HG03280 (cell line): Measurements from ENCODE around the gene STK16.
"Not testable (repeated sequence)": the region's sequence is repeated elsewhere in the genome, so short reads cannot be mapped to it uniquely, and the experiment has no call there.

Experiments
- ATAC-seq: cut with Tn5 transposase; IDR thresholded peaks from one replicate; pipeline ENCODE4 v1.9.1; 2021; ENCODE audit warnings: mild to moderate bottlenecking, moderate library complexity; ENCODE audit not compliant: unreplicated experiment

Gene STK16

GRCh38 chr2:219286436-219287115, 41.3 kb downstream of the STK16 start:
- ATAC-seq, result no peak

- ATAC-seq, result not testable (repeated sequence)
Measured at GRCh38 chr2:219287116-219287440, 41.8 kb downstream of the STK16 start.

GRCh38 chr2:219287580-219288265, 42.4 kb downstream of the STK16 start:
- ATAC-seq, result no peak

- ATAC-seq, result no peak
Measured at GRCh38 chr2:219289195-219289536, 43.9 kb downstream of the STK16 start.

DNA sequence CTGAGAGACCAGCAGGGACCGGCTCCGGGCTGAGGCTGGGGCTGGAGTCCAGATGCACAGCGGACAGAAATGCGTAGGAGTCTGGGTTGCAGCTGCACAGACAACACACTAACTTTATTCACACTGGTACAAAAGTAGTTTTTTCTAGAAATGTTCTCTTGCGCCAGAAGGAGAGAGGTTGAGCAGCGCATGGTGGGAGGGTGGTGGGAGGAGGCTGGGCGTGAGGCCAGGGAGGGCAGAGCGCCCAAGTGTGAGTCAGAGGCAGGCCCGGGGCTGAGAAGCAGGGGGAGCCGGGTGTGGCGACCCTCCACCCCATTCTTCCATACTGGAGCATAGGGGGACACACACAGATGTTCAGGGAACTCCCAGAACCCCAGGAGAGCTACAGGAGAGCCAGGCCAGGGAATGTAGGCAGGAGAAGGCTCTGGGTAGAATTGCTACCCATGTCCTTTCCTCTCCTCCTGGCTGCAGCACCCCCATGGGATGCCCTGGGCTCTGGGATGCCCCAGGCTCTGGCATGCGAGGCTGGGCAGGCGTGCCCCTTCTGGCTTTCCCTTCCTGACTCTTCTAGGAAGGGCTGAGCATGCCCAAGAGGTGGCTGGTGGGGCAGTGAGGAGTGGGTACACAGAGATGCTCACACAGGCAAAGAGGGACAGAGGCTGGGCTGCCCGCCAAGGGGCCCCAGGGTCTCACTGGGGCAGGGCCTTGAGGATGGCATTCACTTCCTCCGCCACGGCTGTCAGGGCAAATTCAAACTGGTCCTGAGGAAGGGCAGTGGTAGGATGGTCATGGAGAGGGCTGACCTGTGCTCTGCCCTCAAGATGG, 44.5 kb downstream of the STK16 start:
- no peak for ATAC-seq

GRCh38 chr2:219290381-219291171, 45.3 kb downstream of the STK16 start:
- ATAC-seq, result no peak

DNA sequence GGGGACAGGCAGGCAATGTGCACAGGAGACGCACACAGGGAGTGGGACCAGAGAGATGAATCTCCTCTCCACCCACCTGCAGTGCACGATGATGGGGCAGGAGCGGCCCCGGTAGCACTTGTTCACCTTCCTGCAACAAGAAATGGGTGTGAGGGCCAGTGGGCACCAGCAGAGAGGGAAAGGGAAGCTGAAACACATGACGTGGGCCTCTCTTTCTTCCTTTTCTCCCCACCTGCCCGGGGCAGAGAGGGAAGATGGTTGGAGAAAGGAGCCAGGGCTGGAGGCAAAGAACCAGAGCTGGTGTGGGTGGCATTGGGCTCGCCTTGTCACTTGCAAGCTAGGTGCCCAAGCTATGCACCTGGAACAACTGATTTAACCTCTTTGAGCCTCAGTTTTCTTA, 46.1 kb downstream of the STK16 start:
- ATAC-seq, result no peak

- no peak for ATAC-seq
Measured at GRCh38 chr2:219291910-219292490, 46.7 kb downstream of the STK16 start.

GRCh38 chr2:219292616-219293015, 47.3 kb downstream of the STK16 start:
- no peak for ATAC-seq

GRCh38 chr2:219293736-219294231, 48.5 kb downstream of the STK16 start:
- no peak for ATAC-seq

GRCh38 chr2:219294356-219295351, 49.4 kb downstream of the STK16 start:
- peak; percentile 90 for ATAC-seq

DNA sequence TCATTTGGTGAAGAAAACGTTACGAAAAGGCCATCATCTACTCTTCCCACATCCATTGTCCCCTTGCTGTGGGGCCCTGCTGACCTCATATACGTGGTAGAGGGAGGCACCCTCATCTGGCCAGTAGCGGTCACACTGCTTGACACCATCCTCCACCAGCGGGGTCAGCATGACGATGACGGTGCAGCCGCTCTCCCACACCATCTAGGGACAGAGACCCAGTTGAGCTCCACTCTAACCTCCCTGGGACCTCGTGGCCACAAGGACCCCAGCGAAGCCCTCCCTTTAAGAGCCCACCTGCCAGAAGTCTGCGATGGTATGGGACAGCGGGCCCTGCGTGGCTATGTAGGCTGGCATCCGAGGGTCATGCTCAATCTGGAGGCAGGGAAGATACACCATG, 50.9 kb downstream of the STK16 start:
- ATAC-seq, result no peak

DNA sequence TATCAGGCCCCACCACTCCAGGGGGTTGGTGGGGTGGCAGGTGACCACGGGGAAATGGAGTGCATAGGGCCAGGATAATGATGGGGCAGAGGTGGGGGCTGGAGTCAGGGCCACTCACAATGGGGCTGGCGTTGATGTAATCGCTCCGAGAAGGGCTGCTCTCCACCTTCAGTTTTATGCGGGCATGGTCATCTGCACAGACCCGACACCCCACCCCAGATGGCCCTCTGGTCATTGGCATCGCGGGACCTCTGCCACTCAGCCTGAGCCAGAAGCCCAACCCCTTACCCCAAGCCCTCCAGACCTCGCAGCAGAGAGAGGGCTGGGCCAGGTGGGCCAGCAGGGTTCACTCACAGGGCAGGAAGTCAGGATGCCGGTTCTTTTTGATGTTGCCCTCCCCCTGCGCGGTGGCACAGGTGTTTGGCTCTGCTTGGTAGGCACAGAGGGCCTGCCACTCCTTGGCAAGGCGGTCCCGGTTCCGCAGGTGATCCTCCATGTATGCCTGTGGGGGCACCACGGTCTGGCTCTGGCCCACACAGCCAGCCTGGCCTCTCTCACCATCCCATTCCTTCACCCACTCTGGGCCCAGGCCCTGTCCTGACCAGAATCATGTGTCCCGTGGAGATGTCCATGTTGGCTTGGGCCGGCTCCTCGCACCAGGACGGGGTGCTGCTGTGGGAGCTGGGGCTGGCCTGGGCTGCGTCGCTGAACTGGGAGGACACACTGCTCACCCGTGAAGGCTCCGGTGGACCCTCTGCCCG, 51.5 kb downstream of the STK16 start:
- no peak for ATAC-seq

- no peak for ATAC-seq
Measured at GRCh38 chr2:219297766-219298456, 52.6 kb downstream of the STK16 start.

- peak; percentile 52 for ATAC-seq
Measured at GRCh38 chr2:219298759-219299371, 53.6 kb downstream of the STK16 start.

GRCh38 chr2:219299372-219299760, 54.1 kb downstream of the STK16 start:
- no peak for ATAC-seq
